Measurements from ENCODE around the gene CEMIP. TPM values are rescaled to one million over a fixed set of nuclear protein-coding genes. Genes with fewer than 3 reads are reported as not detected.

CEMIP gene
- total and polyA plus RNA-seq, 2 of the 8 experiments (the other 6 are each of a cell fraction or from before 2014, with no cell fraction given): 0.11 to 0.60 TPM

GRCh38 chr15:80895965-80896364 lies 116.8 kb downstream of the CEMIP start (continued):
- TF ChIP-seq CHD7 (IDR thresholded peaks at IDR 0.05; ENCODE audit: insufficient replicate concordance, low read length): no peak
- no peak for TF ChIP-seq ATF3 (IDR thresholded peaks at IDR 0.05; ENCODE audit: insufficient read depth, low read depth, low read length)
- no peak for TF ChIP-seq SP4 (IDR thresholded peaks at IDR 0.05; ENCODE audit: low read length)
- TF ChIP-seq CREB1 (IDR thresholded peaks at IDR 0.05): no peak
- no peak for TF ChIP-seq SRF (IDR thresholded peaks at IDR 0.05; ENCODE audit: low read depth, low read length)
- TF ChIP-seq SIX5 (IDR thresholded peaks at IDR 0.05; ENCODE audit: low read depth, low read length): no peak
- no peak for TF ChIP-seq GTF2F1 (IDR thresholded peaks at IDR 0.05; ENCODE audit: borderline replicate concordance, low read depth, low read length)
